ENCODE results near the gene ID3.

The ID3 gene

GRCh38 chr1:23598424-23598823, 39.1 kb upstream of the ID3 start:
- no peak for TF ChIP-seq CTCF (conservative IDR thresholded peaks at IDR 0.05; ENCODE audit: low read length)
- no peak overlapping the region for H3K4me3 ChIP-seq (ENCODE audit: low read length)
- no peak for DNase-seq (ENCODE audit: low read depth)

GRCh38 chr1:23597635-23598388, 38.5 kb upstream of the ID3 start:
- DNase-seq (ENCODE audit: low read depth): no peak
- no peak overlapping the region for H3K4me3 ChIP-seq (ENCODE audit: low read length)
- no peak for TF ChIP-seq CTCF (conservative IDR thresholded peaks at IDR 0.05; ENCODE audit: low read length)

- DNase-seq (ENCODE audit: low read depth): no peak
- no peak for TF ChIP-seq CTCF (conservative IDR thresholded peaks at IDR 0.05; ENCODE audit: low read length)
- no peak overlapping the region for H3K4me3 ChIP-seq (ENCODE audit: low read length)
These were observed 37.4 kb upstream of the ID3 start for GRCh38 chr1:23596382-23597358.

- H3K4me3 ChIP-seq (ENCODE audit: low read length): no peak overlapping the region
- no peak for DNase-seq (ENCODE audit: low read depth)
- no peak for TF ChIP-seq CTCF (conservative IDR thresholded peaks at IDR 0.05; ENCODE audit: low read length)
These were observed 35.6 kb upstream of the ID3 start for GRCh38 chr1:23594927-23595353.

GRCh38 chr1:23594149-23594907, 35.0 kb upstream of the ID3 start:
- TF ChIP-seq CTCF (conservative IDR thresholded peaks at IDR 0.05; ENCODE audit: low read length): no peak
- no peak for DNase-seq (ENCODE audit: low read depth)
- H3K4me3 ChIP-seq (ENCODE audit: low read length): no peak overlapping the region

- H3K4me3 ChIP-seq (ENCODE audit: low read length): no peak overlapping the region
- DNase-seq (ENCODE audit: low read depth): no peak
- no peak for TF ChIP-seq CTCF (conservative IDR thresholded peaks at IDR 0.05; ENCODE audit: low read length)
These were observed 34.4 kb upstream of the ID3 start for GRCh38 chr1:23593556-23594148.
